Lower leg skin (tissue), 3 donors: ENCODE data around the gene FAT3.

Experiments
- CTCF ChIP-seq, 3 donors: fragments of 450-650 bp; IDR thresholded peaks; one replicate each; pipeline ENCODE4 v1.5.1; 2016; ENCODE audit warnings: antibody characterized with exemption in 3 of 3, mild to moderate bottlenecking in 3 of 3, moderate library complexity in 2 of 3
- POLR2A ChIP-seq, 2 donors: fragments of 450-650 bp; IDR thresholded peaks; one replicate each; pipeline ENCODE4 v1.6.1; 2016 to 2017; ENCODE audit warnings: antibody characterized with exemption in 2 of 2, mild to moderate bottlenecking in 1 of 2, moderate library complexity in 1 of 2

- TF ChIP-seq CTCF (IDR thresholded peaks at IDR 0.05) (no peak), POLR2A (IDR thresholded peaks at IDR 0.05) (no peak)
These were observed 18.2 kb upstream of the FAT3 start for GRCh38 chr11:92206441-92206840.
